Measurements from ENCODE around the gene CTXND1.

The CTXND1 gene

DNA sequence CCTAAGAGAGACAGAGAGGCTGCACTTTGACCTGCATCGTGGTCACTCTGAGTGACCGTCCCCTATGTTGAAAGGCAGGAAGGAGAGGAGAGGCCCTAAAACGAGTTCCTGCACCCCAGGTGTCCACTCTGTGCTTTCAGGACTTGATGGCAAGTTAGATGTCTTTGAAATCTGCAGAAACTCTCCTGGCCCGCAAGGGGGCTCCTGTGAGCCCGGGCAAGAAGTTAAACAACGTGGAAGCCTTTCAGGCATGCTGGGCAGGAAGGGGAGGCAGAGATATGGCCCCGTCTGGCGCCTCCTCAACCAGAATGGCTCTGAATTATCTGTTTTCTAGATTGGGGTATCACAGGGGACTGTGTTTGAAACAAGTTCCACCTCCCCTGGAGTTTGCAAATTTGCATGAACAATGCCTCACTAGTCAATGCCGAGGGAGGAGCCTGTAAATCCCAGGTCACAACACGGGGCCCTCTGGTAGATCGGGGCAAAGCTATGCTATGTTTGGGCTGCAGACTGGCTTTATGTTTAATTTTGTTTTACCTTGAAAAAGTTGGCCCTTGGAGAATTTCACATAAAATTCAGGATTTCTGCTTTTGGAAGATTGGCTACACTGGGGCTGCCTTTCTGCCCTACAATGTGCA lies 9.8 kb downstream of the CTXND1 start:
- no peaks in the 10 kb centered on the region for H3K9me3 ChIP-seq (ENCODE audit: control insufficient read depth, insufficient read depth, low read length)
- peaks cover 4% of the 10 kb centered on the region; the same call in 1 of the 2 replicates for H3K4me1 ChIP-seq (ENCODE audit: control insufficient read depth, low read length)
- no peaks in the 10 kb centered on the region for H4K20me1 ChIP-seq (ENCODE audit: control insufficient read depth, insufficient read depth, low read depth, low read length)
- H3K79me2 ChIP-seq (ENCODE audit: control insufficient read depth, low read length) = no peaks in the 10 kb centered on the region
- H3K27me3 ChIP-seq (ENCODE audit: control insufficient read depth, low read length) = peaks cover 17% of the 10 kb centered on the region
- no peaks in the 10 kb centered on the region for H3K9me2 ChIP-seq (replicated peaks; ENCODE audit: control insufficient read depth, low read length)
- H3K36me3 ChIP-seq (ENCODE audit: control insufficient read depth, low read length) = no peaks in the 10 kb centered on the region
- H3K4me2 ChIP-seq (ENCODE audit: low read length) = peak overlapping the region; percentile 27; the same call in 1 of the 2 replicates
- TF ChIP-seq, protein P1, sequence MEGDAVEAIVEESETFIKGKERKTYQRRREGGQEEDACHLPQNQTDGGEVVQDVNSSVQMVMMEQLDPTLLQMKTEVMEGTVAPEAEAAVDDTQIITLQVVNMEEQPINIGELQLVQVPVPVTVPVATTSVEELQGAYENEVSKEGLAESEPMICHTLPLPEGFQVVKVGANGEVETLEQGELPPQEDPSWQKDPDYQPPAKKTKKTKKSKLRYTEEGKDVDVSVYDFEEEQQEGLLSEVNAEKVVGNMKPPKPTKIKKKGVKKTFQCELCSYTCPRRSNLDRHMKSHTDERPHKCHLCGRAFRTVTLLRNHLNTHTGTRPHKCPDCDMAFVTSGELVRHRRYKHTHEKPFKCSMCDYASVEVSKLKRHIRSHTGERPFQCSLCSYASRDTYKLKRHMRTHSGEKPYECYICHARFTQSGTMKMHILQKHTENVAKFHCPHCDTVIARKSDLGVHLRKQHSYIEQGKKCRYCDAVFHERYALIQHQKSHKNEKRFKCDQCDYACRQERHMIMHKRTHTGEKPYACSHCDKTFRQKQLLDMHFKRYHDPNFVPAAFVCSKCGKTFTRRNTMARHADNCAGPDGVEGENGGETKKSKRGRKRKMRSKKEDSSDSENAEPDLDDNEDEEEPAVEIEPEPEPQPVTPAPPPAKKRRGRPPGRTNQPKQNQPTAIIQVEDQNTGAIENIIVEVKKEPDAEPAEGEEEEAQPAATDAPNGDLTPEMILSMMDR (IDR thresholded peaks at IDR 0.05; ENCODE audit: low read depth, low read length, poor library complexity, severe bottlenecking) = peak; percentile 84
- no peak for TF ChIP-seq EZH2phosphoT487 (IDR thresholded peaks at IDR 0.05; ENCODE audit: borderline replicate concordance, low read length)
- no peak overlapping the region for H3K4me3 ChIP-seq (ENCODE audit: low read length)
- no peaks in the 10 kb centered on the region for H3F3A ChIP-seq (ENCODE audit: control insufficient read depth, insufficient read depth)
- H3K27ac ChIP-seq (ENCODE audit: low read depth, low read length) = no peak overlapping the region

GRCh38 chr15:80241508-80241907 lies 10.5 kb downstream of the CTXND1 start:
- TF ChIP-seq EZH2phosphoT487 (IDR thresholded peaks at IDR 0.05; ENCODE audit: borderline replicate concordance, low read length) = no peak
- TF ChIP-seq, protein P1 (IDR thresholded peaks at IDR 0.05; ENCODE audit: low read depth, low read length, poor library complexity, severe bottlenecking) = no peak
- Histone ChIP-seq H3K27ac (ENCODE audit: low read depth, low read length) (no peak overlapping the region), H4K20me1 (ENCODE audit: control insufficient read depth, insufficient read depth, low read depth, low read length) (no peaks in the 10 kb centered on the region), H3K4me3 (ENCODE audit: low read length) (no peak overlapping the region), H3F3A (ENCODE audit: control insufficient read depth, insufficient read depth) (no peaks in the 10 kb centered on the region), H3K36me3 (ENCODE audit: control insufficient read depth, low read length) (no peaks in the 10 kb centered on the region), H3K4me1 (ENCODE audit: control insufficient read depth, low read length) (peaks cover 4% of the 10 kb centered on the region; the same call in 1 of the 2 replicates), H3K9me2 (replicated peaks; ENCODE audit: control insufficient read depth, low read length) (no peaks in the 10 kb centered on the region), H3K9me3 (ENCODE audit: control insufficient read depth, insufficient read depth, low read length) (no peaks in the 10 kb centered on the region), H3K79me2 (ENCODE audit: control insufficient read depth, low read length) (no peaks in the 10 kb centered on the region), H3K27me3 (ENCODE audit: control insufficient read depth, low read length) (peaks cover 15% of the 10 kb centered on the region), H3K4me2 (ENCODE audit: low read length) (no peak overlapping the region)

DNA sequence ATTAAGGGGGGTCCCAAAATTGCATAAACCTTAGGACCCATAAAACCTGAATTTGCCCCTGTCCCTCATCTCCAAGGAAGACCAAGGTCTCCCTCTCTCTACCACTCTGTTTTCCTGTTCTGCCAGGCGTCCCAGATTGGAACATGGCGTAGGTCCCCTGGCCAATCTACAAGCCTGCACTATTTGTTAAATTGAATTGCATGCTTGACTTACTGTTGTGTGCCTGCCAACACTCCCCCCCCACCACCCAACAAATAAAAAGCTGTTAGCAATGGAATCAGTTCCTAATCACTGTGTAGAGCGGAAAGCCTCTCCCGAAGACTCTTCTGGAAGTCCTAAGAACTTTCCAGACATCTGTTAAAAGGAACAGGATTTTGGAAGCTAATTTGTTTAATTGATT lies 11.7 kb downstream of the CTXND1 start:
- Histone ChIP-seq H3K4me1 (ENCODE audit: control insufficient read depth, low read length) (peaks cover 4% of the 10 kb centered on the region; the same call in 1 of the 2 replicates), H3K9me3 (ENCODE audit: control insufficient read depth, insufficient read depth, low read length) (no peaks in the 10 kb centered on the region), H3K9me2 (replicated peaks; ENCODE audit: control insufficient read depth, low read length) (no peaks in the 10 kb centered on the region), H3K4me3 (ENCODE audit: low read length) (no peak overlapping the region), H3F3A (ENCODE audit: control insufficient read depth, insufficient read depth) (no peaks in the 10 kb centered on the region), H3K27me3 (ENCODE audit: control insufficient read depth, low read length) (peaks cover 12% of the 10 kb centered on the region), H3K79me2 (ENCODE audit: control insufficient read depth, low read length) (no peaks in the 10 kb centered on the region), H3K4me2 (ENCODE audit: low read length) (no peak overlapping the region), H4K20me1 (ENCODE audit: control insufficient read depth, insufficient read depth, low read depth, low read length) (no peaks in the 10 kb centered on the region), H3K36me3 (ENCODE audit: control insufficient read depth, low read length) (no peaks in the 10 kb centered on the region), H3K27ac (ENCODE audit: low read depth, low read length) (no peak overlapping the region)
- TF ChIP-seq, protein P1 (IDR thresholded peaks at IDR 0.05; ENCODE audit: low read depth, low read length, poor library complexity, severe bottlenecking) = no peak

Measured in DOHH2 (cell line).